H1 (cell line): Measurements from ENCODE around the gene CEP68. TPM values are rescaled to one million over a fixed set of nuclear protein-coding genes. Genes with fewer than 3 reads are reported as not detected.

Experiments
- ASH2L ChIP-seq: fragments of 200-600, 300-600 bp; sonication (generic); IDR thresholded peaks from one replicate; pipeline ENCODE4 v1.7.1; 2017; ENCODE audit warnings: low read length
- CHD1 ChIP-seq: IDR thresholded peaks from 2 replicates; pipeline ENCODE4 v1.6.1; 2012; ENCODE audit warnings: low read depth, low read length, improper control_type of control experiment
- CHD7 ChIP-seq: fragments of 300-600 bp; sonication (generic); IDR thresholded peaks from 2 replicates; pipeline ENCODE4 v1.7.1; 2012; ENCODE audit warnings: low read length, moderate library complexity, mild to moderate bottlenecking, inconsistent platforms; ENCODE audit not compliant: insufficient replicate concordance
- CREB1 ChIP-seq: IDR thresholded peaks from 2 replicates; pipeline ENCODE4 v1.6.1; 2012; ENCODE audit warnings: inconsistent platforms
- E2F6 ChIP-seq: IDR thresholded peaks from 2 replicates; pipeline ENCODE4 v1.6.1; 2012; ENCODE audit warnings: inconsistent platforms
- SIRT6 ChIP-seq: IDR thresholded peaks from one replicate; pipeline ENCODE4 v1.7.1; 2012; ENCODE audit warnings: low read length, inconsistent platforms
- ZNF274 ChIP-seq: IDR thresholded peaks from 2 replicates; pipeline ENCODE4 v1.7.0; 2012; ENCODE audit warnings: low read length, borderline replicate concordance; ENCODE audit errors: extremely low read depth
- polyA plus RNA-seq, 7 experiments: library from polyadenylated mRNA; depleted of rRNA in 3 of 7; stranded (reverse) in 5 of 7; unstranded in 2 of 7; fragments of >200 nt in 5 of 7; fragments of 200-250 nt in 2 of 7; gene quantifications; 1 replicate in 5 of 7; 2 replicates in 1 of 7; 4 replicates in 1 of 7; pipeline versions ENCODE4 v1.2.1 to v1.2.3, GENCODE V29; 2011 to 2013; ENCODE audit warnings: missing spikeins in 2 of 7, mixed read lengths in 2 of 7
- total RNA-seq: library from RNA; stranded (reverse); fragmentation: NEBNext Ultra II Directional; extraction: Animal tissue kit (Norgen Biotek cat#: 25700); gene quantifications from 2 replicates; pipeline ENCODE4 v1.2.1, GENCODE V29; 2021
- TF ChIP-seq, protein P1 (sequence below): IDR thresholded peaks from 2 replicates; pipeline ENCODE4 v1.6.1; 2012; ENCODE audit warnings: low read length, inconsistent platforms

The CEP68 gene
- total and polyA plus RNA-seq, 2 of the 8 experiments (the other 6 are each of a cell fraction or from before 2014, with no cell fraction given): 23.2 to 24.7 TPM

GRCh38 chr2:65072181-65072970, 16.2 kb downstream of the CEP68 start (continued):
- TF ChIP-seq CHD7 (no peak), SIRT6 (no peak), CREB1 (no peak), CHD1 (no peak), ZNF274 (no peak), ASH2L (no peak), E2F6 (no peak)
- TF ChIP-seq, protein P1, sequence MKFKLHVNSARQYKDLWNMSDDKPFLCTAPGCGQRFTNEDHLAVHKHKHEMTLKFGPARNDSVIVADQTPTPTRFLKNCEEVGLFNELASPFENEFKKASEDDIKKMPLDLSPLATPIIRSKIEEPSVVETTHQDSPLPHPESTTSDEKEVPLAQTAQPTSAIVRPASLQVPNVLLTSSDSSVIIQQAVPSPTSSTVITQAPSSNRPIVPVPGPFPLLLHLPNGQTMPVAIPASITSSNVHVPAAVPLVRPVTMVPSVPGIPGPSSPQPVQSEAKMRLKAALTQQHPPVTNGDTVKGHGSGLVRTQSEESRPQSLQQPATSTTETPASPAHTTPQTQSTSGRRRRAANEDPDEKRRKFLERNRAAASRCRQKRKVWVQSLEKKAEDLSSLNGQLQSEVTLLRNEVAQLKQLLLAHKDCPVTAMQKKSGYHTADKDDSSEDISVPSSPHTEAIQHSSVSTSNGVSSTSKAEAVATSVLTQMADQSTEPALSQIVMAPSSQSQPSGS: no peak
